Chondrocyte (in vitro differentiated cells): ENCODE data around the gene NLN. TPM values are rescaled to one million over a fixed set of nuclear protein-coding genes. Genes with fewer than 3 reads are reported as not detected.
"Not testable (repeated sequence)": the region's sequence is repeated elsewhere in the genome, so short reads cannot be mapped to it uniquely, and the experiment has no call there.

ENCODE experiments used
- DNase-seq: peaks from one replicate; pipeline ENCODE4 v3.0.0; 2021; ENCODE audit warnings: mixed read lengths, low spot score
- H3K27ac Mint-ChIP-seq: one replicate; pipeline ENCODE4 v1.8.0; 2021; ENCODE audit warnings: mild to moderate bottlenecking, moderate library complexity, mixed read lengths; ENCODE audit not compliant: unreplicated experiment
- H3K27me3 Mint-ChIP-seq: 2 replicates; pipeline ENCODE4 v1.8.0; 2021; ENCODE audit warnings: low read depth, mixed read lengths
- H3K36me3 Mint-ChIP-seq: 2 replicates; pipeline ENCODE4 v1.8.0; 2021; ENCODE audit warnings: low read depth, mixed read lengths
- H3K4me1 Mint-ChIP-seq: 2 replicates; pipeline ENCODE4 v1.8.0; 2021; ENCODE audit warnings: low read depth, mild to moderate bottlenecking, mixed read lengths
- H3K4me3 Mint-ChIP-seq: one replicate; pipeline ENCODE4 v1.8.0; 2021; ENCODE audit warnings: mild to moderate bottlenecking, moderate library complexity, mixed read lengths; ENCODE audit not compliant: unreplicated experiment
- H3K9me3 Mint-ChIP-seq: 2 replicates; pipeline ENCODE4 v1.8.0; 2021; ENCODE audit warnings: low read depth, mixed read lengths
- total RNA-seq: library from RNA; stranded (reverse); gene quantifications from 3 replicates; pipeline ENCODE4 v1.2.1, GENCODE V29; 2021
- TF ChIP-seq, protein P1 (sequence below): fragments of 200-600 bp; sonication (generic); IDR thresholded peaks from 2 replicates; pipeline ENCODE4 v1.5.0; 2021; ENCODE audit warnings: antibody characterized with exemption, mild to moderate bottlenecking, moderate library complexity

Gene NLN
- total RNA-seq, 1 donor from 2014 or later, result 38.6 TPM

DNA sequence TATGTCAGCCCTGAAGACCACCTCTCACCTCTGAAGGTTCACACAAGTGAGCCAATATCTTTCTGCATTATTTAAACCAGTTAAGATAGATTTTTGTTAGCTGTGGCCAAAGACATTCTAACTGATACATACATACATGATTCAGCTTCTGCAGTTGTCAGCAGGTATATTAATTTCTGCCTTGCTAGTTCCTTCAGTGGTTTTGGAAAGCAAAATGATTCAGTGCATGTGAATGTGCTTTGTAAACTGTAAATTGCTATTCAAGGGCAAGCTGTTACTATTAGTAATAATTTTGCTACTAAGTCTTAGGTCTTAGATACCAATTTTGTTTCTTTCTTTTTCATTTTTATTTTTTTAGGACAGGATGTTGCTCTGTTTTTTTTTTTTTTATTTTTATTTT lies 115.1 kb downstream of the NLN start:
- Mint-ChIP-seq H3K4me3 (no peak overlapping the region), H3K36me3 (peaks cover 2% of the 10 kb centered on the region), H3K9me3 (no peaks in the 10 kb centered on the region), H3K27ac (peak overlapping the region; percentile 32), H3K4me1 (peaks cover 2% of the 10 kb centered on the region), H3K27me3 (no peaks in the 10 kb centered on the region)
- DNase-seq, result no peak
- TF ChIP-seq, protein P1, sequence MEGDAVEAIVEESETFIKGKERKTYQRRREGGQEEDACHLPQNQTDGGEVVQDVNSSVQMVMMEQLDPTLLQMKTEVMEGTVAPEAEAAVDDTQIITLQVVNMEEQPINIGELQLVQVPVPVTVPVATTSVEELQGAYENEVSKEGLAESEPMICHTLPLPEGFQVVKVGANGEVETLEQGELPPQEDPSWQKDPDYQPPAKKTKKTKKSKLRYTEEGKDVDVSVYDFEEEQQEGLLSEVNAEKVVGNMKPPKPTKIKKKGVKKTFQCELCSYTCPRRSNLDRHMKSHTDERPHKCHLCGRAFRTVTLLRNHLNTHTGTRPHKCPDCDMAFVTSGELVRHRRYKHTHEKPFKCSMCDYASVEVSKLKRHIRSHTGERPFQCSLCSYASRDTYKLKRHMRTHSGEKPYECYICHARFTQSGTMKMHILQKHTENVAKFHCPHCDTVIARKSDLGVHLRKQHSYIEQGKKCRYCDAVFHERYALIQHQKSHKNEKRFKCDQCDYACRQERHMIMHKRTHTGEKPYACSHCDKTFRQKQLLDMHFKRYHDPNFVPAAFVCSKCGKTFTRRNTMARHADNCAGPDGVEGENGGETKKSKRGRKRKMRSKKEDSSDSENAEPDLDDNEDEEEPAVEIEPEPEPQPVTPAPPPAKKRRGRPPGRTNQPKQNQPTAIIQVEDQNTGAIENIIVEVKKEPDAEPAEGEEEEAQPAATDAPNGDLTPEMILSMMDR, result no peak

DNA sequence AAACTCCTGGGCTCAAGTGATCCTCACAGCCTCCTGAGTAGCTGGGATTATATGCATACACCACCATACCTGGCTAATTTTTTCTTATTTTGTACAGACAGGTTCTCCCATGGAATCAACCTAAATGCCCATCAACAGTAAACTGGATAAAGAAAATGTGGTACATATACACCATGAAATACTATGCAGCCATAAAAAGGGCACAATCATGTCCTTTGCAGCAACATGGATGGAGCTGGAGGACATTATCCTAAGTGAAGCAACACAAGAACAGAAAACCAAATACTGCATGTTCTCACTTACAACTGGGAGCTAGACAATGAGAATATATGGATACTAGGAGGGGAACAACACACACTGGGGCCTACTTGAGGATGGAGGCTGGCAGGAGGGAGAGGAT lies 117.2 kb downstream of the NLN start:
- not testable (repeated sequence) for H3K27ac Mint-ChIP-seq, H3K27me3 Mint-ChIP-seq, H3K4me3 Mint-ChIP-seq, DNase-seq, H3K4me1 Mint-ChIP-seq, H3K9me3 Mint-ChIP-seq, H3K36me3 Mint-ChIP-seq

DNA sequence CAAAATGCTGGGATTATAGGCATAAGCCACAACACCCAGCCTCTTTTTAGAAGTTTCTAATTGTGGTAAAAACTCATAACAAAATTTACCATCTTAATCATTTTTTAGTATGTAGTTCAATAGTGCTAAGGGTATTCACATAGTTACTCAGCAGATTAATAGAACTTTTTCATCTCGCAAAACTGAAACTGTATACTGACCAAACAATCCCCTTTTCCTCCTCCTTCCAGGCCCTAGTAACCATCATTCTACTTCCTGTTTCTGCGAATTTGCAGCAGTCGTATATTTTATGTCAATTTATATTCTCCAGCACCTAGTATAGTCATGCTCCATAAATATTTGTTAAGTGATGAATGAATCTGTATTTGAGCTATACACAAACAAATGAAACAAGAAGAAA lies 118.1 kb downstream of the NLN start:
- Mint-ChIP-seq H3K9me3 (peaks cover 4% of the 10 kb centered on the region), H3K27ac (no peak overlapping the region), H3K27me3 (no peaks in the 10 kb centered on the region), H3K36me3 (peaks cover 2% of the 10 kb centered on the region), H3K4me1 (peaks cover 2% of the 10 kb centered on the region), H3K4me3 (no peak overlapping the region)
- no peak for DNase-seq
- TF ChIP-seq, protein P1, result no peak

DNA sequence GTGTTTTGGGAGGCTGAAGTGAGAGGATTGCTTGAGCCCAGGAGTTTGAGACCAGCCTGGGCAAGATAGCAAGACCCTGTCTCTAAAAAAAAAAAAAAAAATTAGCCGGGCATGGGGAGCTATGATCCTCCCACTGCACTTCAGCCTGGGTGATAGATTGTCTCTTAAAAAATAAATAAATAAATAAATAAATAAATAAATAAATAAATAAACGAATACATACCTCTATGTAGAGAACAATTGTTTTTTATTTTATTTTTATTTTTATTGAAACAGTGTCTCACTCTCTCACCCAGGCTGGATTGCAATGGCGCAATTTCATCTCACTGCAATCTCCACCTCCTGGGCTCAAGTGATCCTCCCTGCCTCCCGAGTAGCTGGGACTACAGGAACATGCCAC lies 122.8 kb downstream of the NLN start:
- DNase-seq, H3K27me3 Mint-ChIP-seq, H3K9me3 Mint-ChIP-seq, H3K4me1 Mint-ChIP-seq, H3K36me3 Mint-ChIP-seq, H3K4me3 Mint-ChIP-seq, H3K27ac Mint-ChIP-seq: not testable (repeated sequence)

DNA sequence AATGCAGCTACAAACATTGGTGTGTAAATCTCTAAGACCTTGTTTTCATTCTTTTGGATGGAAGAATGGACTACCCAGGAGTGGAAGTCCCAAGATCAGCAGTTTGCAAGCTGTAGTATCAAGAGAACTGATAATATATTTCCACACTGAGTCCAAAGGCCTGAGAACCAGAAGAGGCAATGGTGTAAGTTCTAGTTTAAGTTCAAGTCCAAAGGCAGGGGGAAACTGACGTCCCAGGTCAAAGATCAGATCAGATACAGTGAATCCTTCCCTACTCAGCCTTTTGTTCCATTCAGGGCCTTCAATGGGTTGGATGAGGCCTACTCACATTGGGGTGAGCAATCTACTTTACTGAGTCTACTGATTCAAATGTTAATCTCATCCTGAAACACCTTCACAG lies 124.1 kb downstream of the NLN start:
- Mint-ChIP-seq H3K4me1 (no peaks in the 10 kb centered on the region), H3K36me3 (peaks cover 2% of the 10 kb centered on the region), H3K9me3 (peaks cover 9% of the 10 kb centered on the region), H3K4me3 (no peak overlapping the region), H3K27me3 (no peaks in the 10 kb centered on the region), H3K27ac (no peak overlapping the region)
- TF ChIP-seq, protein P1, result no peak
- no peak for DNase-seq

DNA sequence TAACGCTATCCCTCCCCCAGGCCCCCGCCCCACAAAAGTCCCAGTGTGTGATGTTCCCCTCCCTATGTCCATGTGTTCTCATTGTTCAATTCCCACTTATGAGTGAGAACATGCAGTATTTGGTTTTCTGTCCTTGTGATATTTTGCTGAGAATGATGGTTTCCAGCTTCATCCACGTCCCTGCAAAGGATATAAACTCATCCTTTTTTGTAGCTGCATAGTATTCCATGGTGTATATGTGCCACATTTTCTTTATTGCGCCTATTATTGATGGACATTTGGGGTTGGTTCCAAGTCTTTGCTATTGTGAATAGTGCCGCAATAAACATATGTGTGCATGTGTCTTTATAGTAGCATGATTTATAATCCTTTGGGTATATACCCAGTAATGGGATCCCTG lies 125.0 kb downstream of the NLN start:
- H3K4me1 Mint-ChIP-seq, H3K27ac Mint-ChIP-seq, H3K36me3 Mint-ChIP-seq, H3K27me3 Mint-ChIP-seq, H3K4me3 Mint-ChIP-seq, DNase-seq: not testable (repeated sequence)
- peaks cover 12% of the 10 kb centered on the region for H3K9me3 Mint-ChIP-seq

DNA sequence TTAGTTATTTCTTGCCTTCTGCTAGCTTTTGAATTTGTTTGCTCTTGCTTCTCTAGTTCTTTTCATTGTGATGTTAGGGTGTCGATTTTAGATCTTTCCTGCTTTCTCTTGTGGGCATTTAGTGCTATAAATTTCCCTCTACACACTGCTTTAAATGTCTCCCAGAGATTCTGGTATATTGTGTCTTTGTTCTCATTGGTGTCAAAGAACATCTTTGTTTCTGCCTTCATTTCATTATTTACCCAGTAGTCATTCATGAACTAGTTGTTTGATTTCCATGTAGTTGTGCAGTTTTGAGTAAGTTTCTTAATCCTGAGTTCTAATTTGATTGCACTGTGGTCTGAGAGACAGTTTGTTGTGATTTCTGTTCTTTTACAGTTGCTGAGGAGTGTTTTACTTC lies 127.9 kb downstream of the NLN start:
- H3K36me3 Mint-ChIP-seq, H3K4me1 Mint-ChIP-seq, H3K27ac Mint-ChIP-seq, H3K9me3 Mint-ChIP-seq, H3K27me3 Mint-ChIP-seq, H3K4me3 Mint-ChIP-seq, DNase-seq: not testable (repeated sequence)
